H7 (cell line): ENCODE measurements around the gene SETD6. TPM values are rescaled to one million over a fixed set of nuclear protein-coding genes. Genes with fewer than 3 reads are reported as not detected.

Experiments used
- DNase-seq: peaks from one replicate; pipeline ENCODE4 v3.0.0; 2012
- H3K27me3 ChIP-seq: 2 replicates; pipeline ENCODE4 v1.6.0; 2011; ENCODE audit warnings: mild to moderate bottlenecking, low read length; ENCODE audit not compliant: control insufficient read depth, insufficient read depth
- H3K36me3 ChIP-seq: replicated peaks from 2 replicates; pipeline ENCODE4 v1.5.1; 2011; ENCODE audit warnings: low read length; ENCODE audit not compliant: control insufficient read depth, insufficient read depth
- H3K4me3 ChIP-seq: 2 replicates; pipeline ENCODE4 v1.5.1; 2011; ENCODE audit warnings: low read depth, mild to moderate bottlenecking, control low read depth, low read length, moderate library complexity; ENCODE audit not compliant: insufficient read depth
- total RNA-seq: library from RNA; depleted of rRNA; stranded (reverse); fragments of >200 nt; shearing (Covaris generic); gene quantifications from 2 replicates; pipeline ENCODE4 v1.2.3, GENCODE V29; 2014; rRNA removed

Gene SETD6
- 32.2 and 39.4 TPM in 2 replicates for total RNA-seq

GRCh38 chr16:58515125-58515870 is at the start of gene SETD6:
TSS of gene SETD6 (plus strand) at chr16:58515517. CDS start at chr16:58515538, 21 bp downstream.
- Histone ChIP-seq H3K4me3 (peak within 1 kb of the TSS; percentile 91), H3K27me3 (no peaks in the 10 kb centered on the region), H3K36me3 (peaks cover 25% of the 10 kb centered on the region)
- peak; percentile 92 for DNase-seq

- Histone ChIP-seq H3K4me3 (no peak overlapping the region; the same call in 1 of the 2 replicates), H3K27me3 (peaks cover 51% of the 10 kb centered on the region), H3K36me3 (no peaks in the 10 kb centered on the region)
- no peak for DNase-seq
Measured at GRCh38 chr16:58465817-58466216, 49.5 kb upstream of the SETD6 start.

GRCh38 chr16:58466396-58466795 is 48.9 kb upstream of the SETD6 start:
- no peak overlapping the region for H3K4me3 ChIP-seq
- DNase-seq: no peak
- peaks cover 49% of the 10 kb centered on the region for H3K27me3 ChIP-seq
- no peaks in the 10 kb centered on the region for H3K36me3 ChIP-seq

- H3K27me3 ChIP-seq: peaks cover 37% of the 10 kb centered on the region
- DNase-seq: no peak
- H3K36me3 ChIP-seq: no peaks in the 10 kb centered on the region
- H3K4me3 ChIP-seq: no peak overlapping the region
Measured at GRCh38 chr16:58467905-58468304, 47.4 kb upstream of the SETD6 start.

- Histone ChIP-seq H3K4me3 (no peak overlapping the region), H3K36me3 (no peaks in the 10 kb centered on the region), H3K27me3 (peaks cover 4% of the 10 kb centered on the region)
- DNase-seq: peak; percentile 69
Measured at GRCh38 chr16:58471209-58471975, 43.9 kb upstream of the SETD6 start.

GRCh38 chr16:58472266-58472665 is 43.1 kb upstream of the SETD6 start:
- no peak overlapping the region for H3K4me3 ChIP-seq
- H3K27me3 ChIP-seq: no peaks in the 10 kb centered on the region
- no peak for DNase-seq
- H3K36me3 ChIP-seq: no peaks in the 10 kb centered on the region

GRCh38 chr16:58472827-58473226 is 42.5 kb upstream of the SETD6 start:
- DNase-seq: no peak
- no peaks in the 10 kb centered on the region for H3K27me3 ChIP-seq
- no peaks in the 10 kb centered on the region for H3K36me3 ChIP-seq
- H3K4me3 ChIP-seq: no peak overlapping the region

GRCh38 chr16:58474296-58474695 is 41.0 kb upstream of the SETD6 start:
- H3K36me3 ChIP-seq: no peaks in the 10 kb centered on the region
- H3K4me3 ChIP-seq: no peak overlapping the region
- no peak for DNase-seq
- H3K27me3 ChIP-seq: no peaks in the 10 kb centered on the region

- DNase-seq: no peak
- H3K36me3 ChIP-seq: no peaks in the 10 kb centered on the region
- no peaks in the 10 kb centered on the region for H3K27me3 ChIP-seq
- no peak overlapping the region for H3K4me3 ChIP-seq
Measured at GRCh38 chr16:58475091-58475619, 40.2 kb upstream of the SETD6 start.

- no peaks in the 10 kb centered on the region for H3K36me3 ChIP-seq
- H3K27me3 ChIP-seq: no peaks in the 10 kb centered on the region
- no peak overlapping the region for H3K4me3 ChIP-seq
- no peak for DNase-seq
Measured at GRCh38 chr16:58476791-58477190, 38.5 kb upstream of the SETD6 start.

GRCh38 chr16:58478427-58478826 is 36.9 kb upstream of the SETD6 start:
- H3K36me3 ChIP-seq: no peaks in the 10 kb centered on the region
- no peaks in the 10 kb centered on the region for H3K27me3 ChIP-seq
- DNase-seq: no peak
- no peak overlapping the region for H3K4me3 ChIP-seq

- H3K4me3 ChIP-seq: no peak overlapping the region
- no peak for DNase-seq
- no peaks in the 10 kb centered on the region for H3K36me3 ChIP-seq
- H3K27me3 ChIP-seq: no peaks in the 10 kb centered on the region
Measured at GRCh38 chr16:58481226-58481869, 34.0 kb upstream of the SETD6 start.

- Histone ChIP-seq H3K27me3 (no peaks in the 10 kb centered on the region), H3K36me3 (no peaks in the 10 kb centered on the region), H3K4me3 (no peak overlapping the region)
- DNase-seq: no peak
Measured at GRCh38 chr16:58481931-58482330, 33.4 kb upstream of the SETD6 start.

- no peak overlapping the region for H3K4me3 ChIP-seq
- no peaks in the 10 kb centered on the region for H3K36me3 ChIP-seq
- no peaks in the 10 kb centered on the region for H3K27me3 ChIP-seq
- no peak for DNase-seq
Measured at GRCh38 chr16:58485184-58485887, 30.0 kb upstream of the SETD6 start.
